BLaER1 treated with 17β-estradiol and CSF1 and Interleukin-3, amounts not matched to agents 10 nM and 100 nM (cell line): ENCODE measurements around the gene BABAM2.
A peak's percentile ranks its signal among the peaks of the same experiment; 100 is the strongest.

ENCODE experiments used
- H3K27ac ChIP-seq, 11 experiments: shearing (Covaris generic); formaldehyde crosslinking; 2 replicates each; pipeline ENCODE4 v1.8.1; 2022
- H3K27me3 ChIP-seq, 11 experiments: shearing (Covaris generic); formaldehyde crosslinking; 2 replicates each; pipeline ENCODE4 v1.8.1; 2022
- H3K36me3 ChIP-seq, 11 experiments: shearing (Covaris generic); formaldehyde crosslinking; 2 replicates each; pipeline ENCODE4 v1.8.1; 2022
- H3K4me1 ChIP-seq, 10 experiments: shearing (Covaris generic); formaldehyde crosslinking; 2 replicates each; pipeline ENCODE4 v1.8.1; 2022
- H3K4me2 ChIP-seq, 11 experiments: shearing (Covaris generic); formaldehyde crosslinking; 2 replicates each; pipeline ENCODE4 v1.8.1; 2022
- H3K4me3 ChIP-seq, 10 experiments: shearing (Covaris generic); formaldehyde crosslinking; 2 replicates each; pipeline ENCODE4 v1.8.1; 2022
- H3K9ac ChIP-seq, 11 experiments: shearing (Covaris generic); formaldehyde crosslinking; 2 replicates each; pipeline ENCODE4 v1.8.1; 2022
- H3K9me3 ChIP-seq, 11 experiments: shearing (Covaris generic); formaldehyde crosslinking; replicated peaks in 1 of 11; 2 replicates each; pipeline ENCODE4 v1.8.1; 2022
- H4K20me1 ChIP-seq, 11 experiments: shearing (Covaris generic); formaldehyde crosslinking; 2 replicates each; pipeline ENCODE4 v1.8.1; 2022
- Cebpa-rat ChIP-seq, 11 experiments: shearing (Covaris generic); IDR thresholded peaks; 2 replicates each; pipeline ENCODE4 v1.8.1; 2022

The BABAM2 gene

DNA sequence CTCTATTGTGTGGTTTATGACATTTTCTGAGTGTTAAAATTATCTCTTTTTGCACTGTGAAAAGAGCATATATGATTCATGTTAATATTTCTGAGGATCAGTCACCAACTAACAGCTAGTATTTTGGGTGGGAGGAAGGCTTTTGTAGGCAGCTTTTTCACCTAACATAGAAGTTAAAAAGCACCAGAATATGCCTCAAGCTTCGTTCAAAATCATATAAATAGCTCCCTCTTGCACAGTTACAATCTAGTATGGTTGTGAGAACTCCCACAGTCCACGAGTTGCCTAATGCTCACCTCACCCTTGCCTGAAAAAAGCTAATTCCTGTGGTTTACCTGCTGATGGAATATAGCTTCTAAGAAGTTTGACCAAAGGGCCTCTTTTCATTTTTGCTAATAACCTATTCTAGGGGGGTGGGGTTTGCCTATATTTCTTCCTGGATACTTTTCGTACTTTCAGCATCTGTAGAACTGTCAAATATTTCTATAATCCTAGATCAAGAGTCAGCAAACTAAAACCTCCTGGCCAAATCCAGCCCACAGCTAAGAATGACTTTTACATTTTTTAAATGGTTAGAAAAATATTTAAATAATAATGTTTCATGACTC lies 335.0 kb downstream of the BABAM2 start:
- TF ChIP-seq Cebpa-rat (IDR thresholded peaks at IDR 0.05) = no peak
- H3K4me3 ChIP-seq = no peak overlapping the region
- H3K36me3 ChIP-seq = 0 out of 22 replicates have a peak, but pooled peaks cover 0 to 11% (median 0%) of the 10 kb centered on the region in 11 experiments
- H3K4me1 ChIP-seq = peaks cover 0 to 20% (median 5%) of the 10 kb centered on the region in 10 experiments; a peak in 6 of 20 replicates
- no peaks in the 10 kb centered on the region for H3K9me3 ChIP-seq
- H3K27me3 ChIP-seq = no peaks in the 10 kb centered on the region
- H3K27ac ChIP-seq = no peak overlapping the region
- peak overlapping the region in 1 of 11 experiments; percentile 43; a peak in 2 of 22 replicates for H3K4me2 ChIP-seq
- no peak overlapping the region for H3K9ac ChIP-seq
- no peaks in the 10 kb centered on the region for H4K20me1 ChIP-seq

DNA sequence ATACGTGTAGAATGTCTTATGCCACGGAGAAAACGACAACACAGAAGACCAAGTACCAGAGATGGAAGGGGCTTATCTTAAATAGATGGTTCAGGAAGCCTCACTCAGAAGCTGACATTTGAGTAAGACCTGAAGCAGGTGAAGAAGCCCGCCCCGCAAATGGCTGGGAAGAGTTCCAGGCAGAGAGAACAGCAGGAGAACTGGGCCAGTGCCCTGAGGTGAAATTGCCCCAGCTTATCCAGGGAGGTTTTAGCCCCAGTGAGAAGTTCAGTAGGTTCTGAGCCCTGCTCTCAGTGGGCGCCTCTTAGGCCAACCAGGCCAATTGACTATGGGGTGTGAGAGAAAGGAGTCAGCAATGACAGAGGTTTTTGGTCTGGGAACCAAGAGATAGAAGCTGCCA lies 336.0 kb downstream of the BABAM2 start:
- Histone ChIP-seq H3K9ac (no peak overlapping the region), H3K9me3 (no peaks in the 10 kb centered on the region), H3K4me2 (no peak overlapping the region), H3K4me3 (no peak overlapping the region), H4K20me1 (no peaks in the 10 kb centered on the region), H3K36me3 (0 out of 22 replicates have a peak, but pooled peaks cover 0 to 11% (median 3%) of the 10 kb centered on the region in 11 experiments), H3K27ac (no peak overlapping the region), H3K4me1 (peaks cover 0 to 25% (median 5%) of the 10 kb centered on the region in 10 experiments; a peak in 6 of 20 replicates), H3K27me3 (no peaks in the 10 kb centered on the region)
- TF ChIP-seq Cebpa-rat (IDR thresholded peaks at IDR 0.05) = no peak

DNA sequence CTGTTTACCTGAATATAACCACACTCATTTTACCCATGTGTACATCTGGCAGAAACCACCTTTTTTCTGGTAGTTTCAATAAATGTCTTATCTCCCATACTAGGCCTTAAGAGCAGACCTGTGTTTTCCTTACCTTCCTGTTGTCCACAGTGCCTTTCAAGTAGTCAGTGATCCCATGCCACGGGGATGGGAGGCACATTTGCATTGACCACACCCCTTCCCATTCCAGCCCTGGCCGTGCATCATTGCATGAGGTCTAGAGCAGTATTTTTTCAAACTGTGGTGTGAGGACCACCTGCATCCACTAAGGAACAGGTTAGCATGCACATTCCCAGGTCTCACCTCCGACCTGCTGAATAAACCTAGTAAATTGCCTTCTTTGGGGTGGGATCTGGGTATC lies 337.0 kb downstream of the BABAM2 start:
- H3K36me3 ChIP-seq = 0 out of 22 replicates have a peak, but pooled peaks cover 0 to 8% (median 0%) of the 10 kb centered on the region in 11 experiments
- no peak overlapping the region for H3K9ac ChIP-seq
- no peaks in the 10 kb centered on the region for H3K9me3 ChIP-seq
- no peak overlapping the region for H3K4me3 ChIP-seq
- no peak overlapping the region for H3K4me2 ChIP-seq
- TF ChIP-seq Cebpa-rat (IDR thresholded peaks at IDR 0.05) = no peak
- H3K27me3 ChIP-seq = no peaks in the 10 kb centered on the region
- H4K20me1 ChIP-seq = no peaks in the 10 kb centered on the region
- H3K4me1 ChIP-seq = peaks cover under 1 to 24% (median 6%) of the 10 kb centered on the region in 10 experiments; a peak in 10 of 20 replicates
- no peak overlapping the region for H3K27ac ChIP-seq

DNA sequence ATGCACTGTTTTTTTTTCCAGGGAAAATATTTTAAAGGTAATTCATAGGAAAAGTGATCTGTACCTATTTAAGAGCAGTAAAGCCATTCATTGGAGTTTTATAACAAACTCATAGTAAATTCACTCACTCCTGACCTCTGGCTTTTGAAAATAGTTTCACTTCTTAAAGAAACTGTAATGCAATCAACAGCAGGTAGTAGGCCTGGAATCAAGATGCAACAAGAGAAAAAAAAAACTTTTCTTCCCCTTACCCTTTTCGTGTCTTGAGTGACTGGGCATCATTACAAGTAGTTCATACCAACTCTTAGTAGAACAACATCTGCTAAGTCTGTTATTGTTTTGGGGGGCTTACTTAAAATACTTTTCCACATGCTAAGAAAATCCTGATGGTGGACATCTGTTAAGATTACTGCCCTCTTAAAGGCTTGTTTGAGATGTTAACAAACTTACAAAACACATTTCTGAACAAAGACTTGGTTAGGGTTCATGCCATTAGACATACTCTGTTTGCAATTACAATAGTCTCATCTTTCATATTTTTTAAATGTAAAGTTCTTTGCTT lies 338.0 kb downstream of the BABAM2 start:
- H3K4me2 ChIP-seq = no peak overlapping the region
- H3K36me3 ChIP-seq = 0 out of 22 replicates have a peak, but pooled peaks cover 0 to 8% (median 0%) of the 10 kb centered on the region in 11 experiments
- TF ChIP-seq Cebpa-rat (IDR thresholded peaks at IDR 0.05) = no peak
- no peak overlapping the region for H3K4me3 ChIP-seq
- H3K9ac ChIP-seq = no peak overlapping the region
- H3K9me3 ChIP-seq = no peaks in the 10 kb centered on the region
- no peak overlapping the region for H3K27ac ChIP-seq
- H3K4me1 ChIP-seq = peaks cover 8 to 24% (median 14%) of the 10 kb centered on the region in 10 experiments; a peak in 18 of 20 replicates
- no peaks in the 10 kb centered on the region for H4K20me1 ChIP-seq
- H3K27me3 ChIP-seq = no peaks in the 10 kb centered on the region

DNA sequence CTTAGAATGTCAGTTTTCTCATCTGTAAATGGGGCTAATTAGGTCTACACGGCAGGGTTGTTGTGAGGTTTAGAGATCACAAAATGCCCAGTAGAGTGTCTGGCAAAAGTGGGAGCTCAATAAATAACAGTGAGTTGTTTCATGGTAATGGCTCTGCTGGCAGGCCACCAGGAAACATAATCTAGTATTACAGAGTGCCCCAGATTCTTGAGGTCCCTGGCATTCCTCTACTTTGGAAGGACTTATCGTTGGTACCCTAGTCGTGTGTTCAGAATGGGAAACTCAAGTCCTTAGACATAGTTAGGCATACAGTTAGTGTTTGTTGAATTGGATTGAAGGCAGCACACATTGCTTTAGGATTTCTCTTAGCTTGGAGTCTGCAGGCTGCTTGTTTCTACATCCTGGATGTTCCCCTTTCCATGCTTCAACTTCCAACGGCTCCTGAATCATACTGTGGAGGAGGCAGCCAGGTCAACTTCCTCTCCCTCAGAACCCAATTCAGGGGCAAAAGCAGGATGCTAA lies 340.6 kb downstream of the BABAM2 start:
- Histone ChIP-seq H3K9me3 (no peaks in the 10 kb centered on the region), H3K9ac (no peak overlapping the region), H4K20me1 (no peaks in the 10 kb centered on the region), H3K27me3 (no peaks in the 10 kb centered on the region), H3K27ac (no peak overlapping the region), H3K36me3 (0 out of 22 replicates have a peak, but pooled peaks cover 0 to 8% (median 0%) of the 10 kb centered on the region in 11 experiments), H3K4me1 (peaks cover 4 to 16% (median 9%) of the 10 kb centered on the region in 10 experiments; a peak in 15 of 20 replicates), H3K4me3 (no peak overlapping the region), H3K4me2 (peak overlapping the region in 1 of 11 experiments; percentile 45; a peak in 3 of 22 replicates)
- no peak for TF ChIP-seq Cebpa-rat (IDR thresholded peaks at IDR 0.05)

DNA sequence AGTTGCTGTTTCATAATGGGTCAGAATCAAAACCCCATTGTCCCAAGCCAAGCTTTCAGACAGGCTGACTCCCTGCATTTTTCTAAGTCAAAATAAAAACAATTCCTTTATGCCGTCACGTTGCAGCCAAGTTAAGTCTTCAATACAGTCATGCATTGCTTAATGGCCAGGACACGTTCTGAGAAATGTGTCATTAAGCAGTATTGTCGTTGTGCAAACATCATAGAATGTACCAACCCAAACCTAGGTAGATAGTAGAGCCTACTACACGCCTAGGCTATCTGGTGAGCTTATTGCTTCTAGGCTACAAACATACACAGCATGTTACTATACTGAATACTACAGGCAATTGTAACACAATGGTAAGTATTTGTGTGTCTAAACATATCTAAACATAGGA lies 341.8 kb downstream of the BABAM2 start:
- H4K20me1 ChIP-seq = no peaks in the 10 kb centered on the region
- peaks cover 0 to 10% (median 5%) of the 10 kb centered on the region in 11 experiments; a peak in 11 of 22 replicates for H3K36me3 ChIP-seq
- H3K4me3 ChIP-seq = no peak overlapping the region
- peak overlapping the region in 3 of 11 experiments; percentile 2 to 32 (median 16); a peak in 2 of 22 replicates for H3K4me2 ChIP-seq
- no peak overlapping the region for H3K9ac ChIP-seq
- H3K9me3 ChIP-seq = no peaks in the 10 kb centered on the region
- H3K4me1 ChIP-seq = peaks cover 4 to 16% (median 9%) of the 10 kb centered on the region in 10 experiments; a peak in 15 of 20 replicates
- no peak for TF ChIP-seq Cebpa-rat (IDR thresholded peaks at IDR 0.05)
- H3K27me3 ChIP-seq = no peaks in the 10 kb centered on the region
- H3K27ac ChIP-seq = no peak overlapping the region

DNA sequence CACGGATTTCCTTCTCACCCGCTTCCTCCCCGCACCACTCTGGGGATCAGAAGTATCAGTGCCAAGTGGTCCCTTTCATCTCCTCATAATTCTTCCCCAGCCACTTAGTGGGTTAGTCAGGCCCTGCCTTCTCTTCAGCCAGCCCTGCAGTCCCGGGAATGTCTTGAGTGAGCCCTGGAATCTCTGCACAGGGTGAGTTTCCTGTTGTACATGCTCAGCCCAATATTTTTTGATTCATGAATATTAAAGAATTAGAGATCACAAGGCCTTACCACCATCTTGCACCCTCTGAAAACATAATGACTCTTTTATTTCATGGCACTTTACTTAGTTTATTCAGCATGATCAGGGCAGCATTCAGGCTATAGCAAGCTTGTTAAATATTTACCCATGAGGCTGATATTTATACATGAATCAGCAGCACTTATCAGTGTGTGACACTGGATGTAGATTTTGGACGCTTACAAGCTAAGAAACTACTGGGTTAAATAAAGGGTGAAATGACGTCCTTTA lies 342.7 kb downstream of the BABAM2 start:
- no peaks in the 10 kb centered on the region for H3K27me3 ChIP-seq
- no peak overlapping the region for H3K9ac ChIP-seq
- peaks cover 4 to 16% (median 9%) of the 10 kb centered on the region in 10 experiments; a peak in 15 of 20 replicates for H3K4me1 ChIP-seq
- H4K20me1 ChIP-seq = no peaks in the 10 kb centered on the region
- H3K36me3 ChIP-seq = peaks cover 0 to 17% (median 9%) of the 10 kb centered on the region in 11 experiments; a peak in 11 of 22 replicates
- no peak overlapping the region for H3K27ac ChIP-seq
- peak overlapping the region in 9 of 11 experiments; percentile 2 to 61 (median 16); a peak in 11 of 22 replicates for H3K4me2 ChIP-seq
- H3K9me3 ChIP-seq = no peaks in the 10 kb centered on the region
- no peak overlapping the region for H3K4me3 ChIP-seq
- no peak for TF ChIP-seq Cebpa-rat (IDR thresholded peaks at IDR 0.05)

DNA sequence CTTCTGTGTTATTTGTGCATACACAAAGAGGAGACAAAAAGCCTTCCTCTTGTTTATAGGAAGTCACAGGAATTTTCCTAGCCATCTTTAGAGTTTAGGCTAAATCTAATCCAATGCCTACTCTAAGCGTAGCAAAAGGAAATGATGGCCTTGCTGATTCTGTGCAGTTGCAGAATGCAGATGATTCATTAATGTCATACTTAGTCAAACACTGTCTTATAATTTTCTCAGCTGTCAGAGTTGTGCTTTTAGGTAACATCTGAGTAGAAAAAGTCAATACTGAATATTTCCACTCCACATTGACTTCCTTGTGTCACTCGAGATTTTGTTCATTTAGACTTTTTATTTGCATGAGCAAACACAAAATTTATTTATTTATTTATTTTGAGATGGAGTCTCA lies 344.3 kb downstream of the BABAM2 start:
- H3K4me3 ChIP-seq = no peak overlapping the region
- no peak for TF ChIP-seq Cebpa-rat (IDR thresholded peaks at IDR 0.05)
- peaks cover 0 to 25% (median 9%) of the 10 kb centered on the region in 11 experiments; a peak in 11 of 22 replicates for H3K36me3 ChIP-seq
- no peak overlapping the region for H3K4me2 ChIP-seq
- H3K9ac ChIP-seq = no peak overlapping the region
- H3K4me1 ChIP-seq = peaks cover 4 to 16% (median 9%) of the 10 kb centered on the region in 10 experiments; a peak in 15 of 20 replicates
- H3K27ac ChIP-seq = no peak overlapping the region
- no peaks in the 10 kb centered on the region for H4K20me1 ChIP-seq
- no peaks in the 10 kb centered on the region for H3K9me3 ChIP-seq
- H3K27me3 ChIP-seq = no peaks in the 10 kb centered on the region

DNA sequence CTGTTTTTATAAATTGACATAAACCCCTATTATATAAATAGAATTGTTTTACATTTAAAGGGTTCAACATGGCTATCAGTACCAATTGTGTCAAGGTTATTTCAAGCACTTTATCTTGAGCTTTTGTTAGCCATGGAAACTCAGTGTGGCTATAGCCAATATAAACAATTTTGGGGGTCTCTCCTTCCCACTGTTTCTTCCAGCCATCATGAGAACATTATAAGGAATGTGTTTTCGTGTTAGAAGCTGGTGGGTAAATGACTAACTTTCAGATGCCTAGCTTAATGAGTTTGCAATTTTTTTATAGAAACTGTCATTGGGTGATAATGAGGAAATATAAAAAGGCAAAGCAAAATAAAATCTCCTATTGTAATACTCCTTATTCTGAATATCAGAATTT lies 348.7 kb downstream of the BABAM2 start:
- Histone ChIP-seq H3K4me1 (peaks cover 0 to 6% (median 6%) of the 10 kb centered on the region in 10 experiments; a peak in 13 of 20 replicates), H3K27me3 (no peaks in the 10 kb centered on the region), H3K9me3 (peaks cover 0 to 6% (median 0%) of the 10 kb centered on the region in 11 experiments; a peak in 2 of 22 replicates), H4K20me1 (no peaks in the 10 kb centered on the region), H3K27ac (no peak overlapping the region), H3K9ac (no peak overlapping the region), H3K4me3 (no peak overlapping the region), H3K36me3 (peaks cover 9 to 55% (median 29%) of the 10 kb centered on the region in 11 experiments; a peak in 18 of 22 replicates), H3K4me2 (no peak overlapping the region)
- TF ChIP-seq Cebpa-rat (IDR thresholded peaks at IDR 0.05) = no peak
